Measurements from ENCODE around the gene NELFE. TPM values are rescaled to one million over a fixed set of nuclear protein-coding genes. Genes with fewer than 3 reads are reported as not detected.

NELFE gene
- total and polyA plus RNA-seq, 2 donors (not counting 1 experiment from before 2014, with no cell fraction given) = 81.7 to 85.5 TPM

GRCh38 chr6:31906122-31906521, 52.6 kb downstream of the NELFE start:
- H3K27ac ChIP-seq (ENCODE audit: insufficient read depth, low read length) = no peak overlapping the region
- H2AFZ ChIP-seq (ENCODE audit: low read length) = no peak overlapping the region
- DNase-seq (ENCODE audit: low read depth in 2 of 2) = no peak
- TF ChIP-seq EZH2 (IDR thresholded peaks at IDR 0.05; ENCODE audit: low read length, missing control alignments) (no peak), CTCF (conservative IDR thresholded peaks at IDR 0.05 in 1 of 2, IDR thresholded peaks at IDR 0.05 in 1 of 2; ENCODE audit: low read depth in 1 of 2, low read length in 2 of 2) (no peak)
- no peaks in the 10 kb centered on the region for H3K36me3 ChIP-seq (ENCODE audit: control insufficient read depth, insufficient read depth, low read length)
- no peak overlapping the region for H3K4me2 ChIP-seq (ENCODE audit: extremely low read depth, insufficient read depth, low read length)
- H4K20me1 ChIP-seq (ENCODE audit: control insufficient read depth, extremely low read depth, insufficient read depth, low read length) = no peaks in the 10 kb centered on the region
- H3K4me3 ChIP-seq (replicated peaks in 1 of 4; ENCODE audit: control extremely low read depth in 1 of 4, insufficient read depth in 1 of 4, low read depth in 3 of 4, low read length in 4 of 4) = no peak overlapping the region
- H3K4me1 ChIP-seq (ENCODE audit: control insufficient read depth, extremely low read depth, insufficient read depth, low read length) = peaks cover 16% of the 10 kb centered on the region
- no peak overlapping the region for H3K9ac ChIP-seq (ENCODE audit: insufficient read depth, low read length)
- no peaks in the 10 kb centered on the region for H3K27me3 ChIP-seq (ENCODE audit: control insufficient read depth, insufficient read depth, low read length)
- H3K9me3 ChIP-seq (ENCODE audit: control insufficient read depth, insufficient read depth, low read depth, low read length) = no peaks in the 10 kb centered on the region
- no peaks in the 10 kb centered on the region for H3K79me2 ChIP-seq (ENCODE audit: control insufficient read depth, insufficient read depth, low read length)

GRCh38 chr6:31905041-31905440, 53.7 kb downstream of the NELFE start:
- Histone ChIP-seq H3K79me2 (ENCODE audit: control insufficient read depth, insufficient read depth, low read length) (no peaks in the 10 kb centered on the region), H2AFZ (ENCODE audit: low read length) (no peak overlapping the region), H3K9me3 (ENCODE audit: control insufficient read depth, insufficient read depth, low read depth, low read length) (no peaks in the 10 kb centered on the region), H3K4me2 (ENCODE audit: extremely low read depth, insufficient read depth, low read length) (no peak overlapping the region), H3K27me3 (ENCODE audit: control insufficient read depth, insufficient read depth, low read length) (no peaks in the 10 kb centered on the region), H3K9ac (ENCODE audit: insufficient read depth, low read length) (no peak overlapping the region), H4K20me1 (ENCODE audit: control insufficient read depth, extremely low read depth, insufficient read depth, low read length) (no peaks in the 10 kb centered on the region), H3K27ac (ENCODE audit: insufficient read depth, low read length) (no peak overlapping the region), H3K36me3 (ENCODE audit: control insufficient read depth, insufficient read depth, low read length) (no peaks in the 10 kb centered on the region), H3K4me1 (ENCODE audit: control insufficient read depth, extremely low read depth, insufficient read depth, low read length) (peaks cover 20% of the 10 kb centered on the region), H3K4me3 (replicated peaks in 1 of 4; ENCODE audit: control extremely low read depth in 1 of 4, insufficient read depth in 1 of 4, low read depth in 3 of 4, low read length in 4 of 4) (no peak overlapping the region)
- TF ChIP-seq CTCF (conservative IDR thresholded peaks at IDR 0.05 in 1 of 2, IDR thresholded peaks at IDR 0.05 in 1 of 2; ENCODE audit: low read depth in 1 of 2, low read length in 2 of 2) (no peak), EZH2 (IDR thresholded peaks at IDR 0.05; ENCODE audit: low read length, missing control alignments) (no peak)
- no peak for DNase-seq (ENCODE audit: low read depth in 2 of 2)

GRCh38 chr6:31903957-31904356, 54.8 kb downstream of the NELFE start:
- H3K27ac ChIP-seq (ENCODE audit: insufficient read depth, low read length) = no peak overlapping the region
- H2AFZ ChIP-seq (ENCODE audit: low read length) = no peak overlapping the region
- no peaks in the 10 kb centered on the region for H3K9me3 ChIP-seq (ENCODE audit: control insufficient read depth, insufficient read depth, low read depth, low read length)
- H4K20me1 ChIP-seq (ENCODE audit: control insufficient read depth, extremely low read depth, insufficient read depth, low read length) = no peaks in the 10 kb centered on the region
- H3K4me2 ChIP-seq (ENCODE audit: extremely low read depth, insufficient read depth, low read length) = no peak overlapping the region
- H3K4me1 ChIP-seq (ENCODE audit: control insufficient read depth, extremely low read depth, insufficient read depth, low read length) = peaks cover 15% of the 10 kb centered on the region
- no peaks in the 10 kb centered on the region for H3K27me3 ChIP-seq (ENCODE audit: control insufficient read depth, insufficient read depth, low read length)
- H3K9ac ChIP-seq (ENCODE audit: insufficient read depth, low read length) = no peak overlapping the region
- peaks cover 1% of the 10 kb centered on the region for H3K79me2 ChIP-seq (ENCODE audit: control insufficient read depth, insufficient read depth, low read length)
- peaks cover 1% of the 10 kb centered on the region for H3K36me3 ChIP-seq (ENCODE audit: control insufficient read depth, insufficient read depth, low read length)
- DNase-seq (ENCODE audit: low read depth in 2 of 2) = no peak
- no peak overlapping the region for H3K4me3 ChIP-seq (replicated peaks in 1 of 4; ENCODE audit: control extremely low read depth in 1 of 4, insufficient read depth in 1 of 4, low read depth in 3 of 4, low read length in 4 of 4)
- no peak for TF ChIP-seq CTCF (conservative IDR thresholded peaks at IDR 0.05 in 1 of 2, IDR thresholded peaks at IDR 0.05 in 1 of 2; ENCODE audit: low read depth in 1 of 2, low read length in 2 of 2)
- no peak for TF ChIP-seq EZH2 (IDR thresholded peaks at IDR 0.05; ENCODE audit: low read length, missing control alignments)

Other genes starting within 250 kb of the NELFE start
Only the 30 nearest of the 35 such genes appear.
- gene DDAH2, start 229.7 kb downstream of the NELFE start, total RNA-seq = 97.3 and 119 TPM in 2 replicates
- 42.5 and 43.4 TPM in 2 replicates for gene DDAH2, start 229.7 kb downstream of the NELFE start, polyA plus RNA-seq
- gene CLIC1, start 222.4 kb downstream of the NELFE start, total RNA-seq = 439 and 615 TPM in 2 replicates
- 639 and 788 TPM in 2 replicates for gene CLIC1, start 222.4 kb downstream of the NELFE start, polyA plus RNA-seq
- gene MSH5, start 219.0 kb downstream of the NELFE start, total RNA-seq = 2.3 and 4.3 TPM in 2 replicates
- 6.0 and 11.1 TPM in 2 replicates for gene MSH5, start 219.0 kb downstream of the NELFE start, polyA plus RNA-seq
- gene SAPCD1, start 196.3 kb downstream of the NELFE start, total RNA-seq = 0.26 and 0.50 TPM in 2 replicates
- 1.3 and 1.4 TPM in 2 replicates for gene SAPCD1, start 196.3 kb downstream of the NELFE start, polyA plus RNA-seq
- gene VWA7, start 181.6 kb downstream of the NELFE start, total RNA-seq = under 0.01 and 0.66 TPM in 2 replicates
- gene VWA7, start 181.6 kb downstream of the NELFE start, polyA plus RNA-seq = 0.16 and 0.60 TPM in 2 replicates
- gene VARS1, start 163.2 kb downstream of the NELFE start, total RNA-seq = 29.8 and 53.5 TPM in 2 replicates
- gene VARS1, start 163.2 kb downstream of the NELFE start, polyA plus RNA-seq = 16.0 and 31.0 TPM in 2 replicates
- 23.1 and 24.3 TPM in 2 replicates for gene LSM2, start 152.0 kb downstream of the NELFE start, total RNA-seq
- 34.7 and 68.1 TPM in 2 replicates for gene LSM2, start 152.0 kb downstream of the NELFE start, polyA plus RNA-seq
- 2.1 and 3.1 TPM in 2 replicates for gene HSPA1L, start 143.7 kb downstream of the NELFE start, total RNA-seq
- gene HSPA1L, start 143.7 kb downstream of the NELFE start, polyA plus RNA-seq = 0.74 and 0.75 TPM in 2 replicates
- 70.0 and 111 TPM in 2 replicates for gene HSPA1A, start 143.4 kb downstream of the NELFE start, total RNA-seq
- 61.2 and 66.3 TPM in 2 replicates for gene HSPA1A, start 143.4 kb downstream of the NELFE start, polyA plus RNA-seq
- gene HSPA1B, start 131.2 kb downstream of the NELFE start, total RNA-seq = 115 and 152 TPM in 2 replicates
- 35.5 and 60.2 TPM in 2 replicates for gene HSPA1B, start 131.2 kb downstream of the NELFE start, polyA plus RNA-seq
- 100 and 109 TPM in 2 replicates for gene NEU1, start 96.2 kb downstream of the NELFE start, total RNA-seq
- 51.2 and 66.4 TPM in 2 replicates for gene NEU1, start 96.2 kb downstream of the NELFE start, polyA plus RNA-seq
- gene SLC44A4, start 80.0 kb downstream of the NELFE start, total RNA-seq = not detected in 2 replicates
- 0.02 TPM in 1 of 2 replicates, not detected in the other for gene SLC44A4, start 80.0 kb downstream of the NELFE start, polyA plus RNA-seq
- 60.1 and 63.7 TPM in 2 replicates for gene EHMT2, start 61.3 kb downstream of the NELFE start, total RNA-seq
- gene EHMT2, start 61.3 kb downstream of the NELFE start, polyA plus RNA-seq = 22.0 and 37.3 TPM in 2 replicates
- 9.5 and 13.2 TPM in 2 replicates for gene ZBTB12, start 56.9 kb downstream of the NELFE start, total RNA-seq
- 1.2 and 1.6 TPM in 2 replicates for gene ZBTB12, start 56.9 kb downstream of the NELFE start, polyA plus RNA-seq
- 16.8 and 27.2 TPM in 2 replicates for gene C2, start 31.3 kb downstream of the NELFE start, total RNA-seq
- gene C2, start 31.3 kb downstream of the NELFE start, polyA plus RNA-seq = 2.1 and 7.6 TPM in 2 replicates
- 62.9 and 87.1 TPM in 2 replicates for gene CFB, start 12.9 kb downstream of the NELFE start, total RNA-seq
- gene CFB, start 12.9 kb downstream of the NELFE start, polyA plus RNA-seq = 21.7 and 22.9 TPM in 2 replicates
- 56.2 and 58.0 TPM in 2 replicates for gene SKIC2, start 204 bp upstream of the NELFE start, total RNA-seq
- 21.6 and 29.9 TPM in 2 replicates for gene SKIC2, start 204 bp upstream of the NELFE start, polyA plus RNA-seq
- 11.6 and 14.0 TPM in 2 replicates for gene DXO, start 13.2 kb upstream of the NELFE start, total RNA-seq
- gene DXO, start 13.2 kb upstream of the NELFE start, polyA plus RNA-seq = 9.1 and 11.8 TPM in 2 replicates
- 21.1 and 46.0 TPM in 2 replicates for gene C4A, start 23.1 kb upstream of the NELFE start, total RNA-seq
- gene C4A, start 23.1 kb upstream of the NELFE start, polyA plus RNA-seq = 5.7 and 25.2 TPM in 2 replicates
- 19.0 and 43.9 TPM in 2 replicates for gene C4B, start 55.8 kb upstream of the NELFE start, total RNA-seq
- 4.9 and 16.2 TPM in 2 replicates for gene C4B, start 55.8 kb upstream of the NELFE start, polyA plus RNA-seq
- not detected in 2 replicates for gene CYP21A2, start 79.4 kb upstream of the NELFE start, total RNA-seq
- not detected in 2 replicates for gene CYP21A2, start 79.4 kb upstream of the NELFE start, polyA plus RNA-seq
- 63.9 and 113 TPM in 2 replicates for gene TNXB, start 150.4 kb upstream of the NELFE start, total RNA-seq
- gene TNXB, start 150.4 kb upstream of the NELFE start, polyA plus RNA-seq = 8.1 and 13.0 TPM in 2 replicates
- 8.0 and 15.7 TPM in 2 replicates for gene ATF6B, start 169.3 kb upstream of the NELFE start, total RNA-seq
- 35.5 and 36.2 TPM in 2 replicates for gene ATF6B, start 169.3 kb upstream of the NELFE start, polyA plus RNA-seq
- 7.4 and 7.6 TPM in 2 replicates for gene FKBPL, start 171.3 kb upstream of the NELFE start, total RNA-seq
- gene FKBPL, start 171.3 kb upstream of the NELFE start, polyA plus RNA-seq = 2.4 and 3.5 TPM in 2 replicates
- 0.26 and 0.33 TPM in 2 replicates for gene PRRT1, start 193.0 kb upstream of the NELFE start, total RNA-seq
- 0.61 and 0.73 TPM in 2 replicates for gene PRRT1, start 193.0 kb upstream of the NELFE start, polyA plus RNA-seq
- 15.9 and 37.3 TPM in 2 replicates for gene PPT2, start 195.2 kb upstream of the NELFE start, total RNA-seq
- 13.7 and 21.6 TPM in 2 replicates for gene PPT2, start 195.2 kb upstream of the NELFE start, polyA plus RNA-seq
- gene EGFL8, start 205.6 kb upstream of the NELFE start, total RNA-seq = 0.99 and 1.0 TPM in 2 replicates
- 0.77 and 2.3 TPM in 2 replicates for gene EGFL8, start 205.6 kb upstream of the NELFE start, polyA plus RNA-seq
- 15.9 and 22.1 TPM in 2 replicates for gene AGPAT1, start 217.1 kb upstream of the NELFE start, total RNA-seq
- 79.0 and 92.1 TPM in 2 replicates for gene AGPAT1, start 217.1 kb upstream of the NELFE start, polyA plus RNA-seq
- gene RNF5, start 219.4 kb upstream of the NELFE start, total RNA-seq = 22.1 and 23.9 TPM in 2 replicates
- gene RNF5, start 219.4 kb upstream of the NELFE start, polyA plus RNA-seq = 54.5 and 63.4 TPM in 2 replicates
- 0.26 and 0.50 TPM in 2 replicates for gene AGER, start 225.3 kb upstream of the NELFE start, total RNA-seq
- gene AGER, start 225.3 kb upstream of the NELFE start, polyA plus RNA-seq = 0.78 and 0.99 TPM in 2 replicates

All from fibroblast of lung (primary cell).